Cerebellar nuclear complex (tissue), 1 donor: Measurements from ENCODE around the gene P3H1.
"Not testable (repeated sequence)": the region's sequence is repeated elsewhere in the genome, so short reads cannot be mapped to it uniquely, and the experiment has no call there.

Source experiments
- DNase-seq, 2 experiments: peaks; one replicate each; lab custom pipeline; 2025; lab: John Stamatoyannopoulos, UW

P3H1 gene

GRCh38 chr1:42773420-42773819, 6.6 kb upstream of the P3H1 start:
- DNase-seq, result no peak

- no peak for DNase-seq
Measured at GRCh38 chr1:42769811-42770210, 3.0 kb upstream of the P3H1 start.

GRCh38 chr1:42768172-42768571, 1.3 kb upstream of the P3H1 start:
- no peak for DNase-seq

GRCh38 chr1:42767510-42768000, 727 bp upstream of the P3H1 start:
- no peak for DNase-seq

GRCh38 chr1:42765832-42766740, 742 bp downstream of the P3H1 start:
- no peak for DNase-seq

- DNase-seq, result no peak
Measured at GRCh38 chr1:42765269-42765668, 1.6 kb downstream of the P3H1 start.

- DNase-seq, result no peak
Measured at GRCh38 chr1:42762269-42762668, 4.6 kb downstream of the P3H1 start.

GRCh38 chr1:42761567-42761966, 5.3 kb downstream of the P3H1 start:
- no peak for DNase-seq

- no peak for DNase-seq
Measured at GRCh38 chr1:42759114-42759513, 7.7 kb downstream of the P3H1 start.

- DNase-seq, result no peak
Measured at GRCh38 chr1:42758641-42759040, 8.2 kb downstream of the P3H1 start.

GRCh38 chr1:42757892-42758275, 8.9 kb downstream of the P3H1 start:
- DNase-seq, result no peak

GRCh38 chr1:42756956-42757891, 9.6 kb downstream of the P3H1 start:
- DNase-seq, result no peak

GRCh38 chr1:42753070-42753469, 13.8 kb downstream of the P3H1 start:
- no peak for DNase-seq

GRCh38 chr1:42752284-42752683, 14.5 kb downstream of the P3H1 start:
- DNase-seq, result no peak

GRCh38 chr1:42751511-42752070, 15.2 kb downstream of the P3H1 start:
- DNase-seq, result not testable (repeated sequence)

GRCh38 chr1:42750041-42750440, 16.8 kb downstream of the P3H1 start:
- no peak for DNase-seq

- no peak for DNase-seq
Measured at GRCh38 chr1:42748461-42749410, 18.1 kb downstream of the P3H1 start.

- no peak for DNase-seq
Measured at GRCh38 chr1:42748021-42748420, 18.8 kb downstream of the P3H1 start.

GRCh38 chr1:42747125-42747524, 19.7 kb downstream of the P3H1 start:
- DNase-seq, result no peak

- DNase-seq, result no peak
Measured at GRCh38 chr1:42746436-42747105, 20.3 kb downstream of the P3H1 start.

GRCh38 chr1:42745851-42746250, 21.0 kb downstream of the P3H1 start:
- peak in 1 of 2 experiments; percentile 15 for DNase-seq
